Neural progenitor cell (in vitro differentiated cells): Measurements from ENCODE around the gene MMP11. TPM values are rescaled to one million over a fixed set of nuclear protein-coding genes. Genes with fewer than 3 reads are reported as not detected.

Source experiments
- DNase-seq: peaks from one replicate; pipeline ENCODE4 v3.0.0-alpha.2; 2016; ENCODE audit warnings: low spot score
- H2AFZ ChIP-seq: fragments of 200-600 bp; sonication (generic); replicated peaks from 2 replicates; pipeline ENCODE4 v1.6.1; 2016; ENCODE audit warnings: antibody characterized with exemption
- H3F3A ChIP-seq: fragments of 200-600 bp; sonication (generic); 2 replicates; pipeline ENCODE4 v1.6.1; 2016; ENCODE audit warnings: antibody characterized with exemption, low read depth
- H3K27ac ChIP-seq: fragments of 200-600 bp; sonication (generic); 2 replicates; pipeline ENCODE4 v1.5.1; 2016; ENCODE audit warnings: mild to moderate bottlenecking
- H3K27me3 ChIP-seq: fragments of 200-600 bp; sonication (generic); 2 replicates; pipeline ENCODE4 v1.6.1; 2016; ENCODE audit warnings: mild to moderate bottlenecking, moderate library complexity
- H3K36me3 ChIP-seq: fragments of 200-600 bp; sonication (generic); 2 replicates; pipeline ENCODE4 v1.5.1; 2016
- H3K4me1 ChIP-seq: fragments of 200-600 bp; sonication (generic); 2 replicates; pipeline ENCODE4 v1.6.1; 2016; ENCODE audit warnings: mixed run types
- H3K4me2 ChIP-seq: fragments of 200-600 bp; sonication (generic); 2 replicates; pipeline ENCODE4 v1.6.1; 2016
- H3K4me3 ChIP-seq: fragments of 200-600 bp; sonication (generic); 2 replicates; pipeline ENCODE4 v1.5.1; 2016
- H3K79me2 ChIP-seq: fragments of 200-600 bp; sonication (generic); 2 replicates; pipeline ENCODE4 v1.6.1; 2016; ENCODE audit warnings: low read depth
- H3K9ac ChIP-seq: fragments of 200-600 bp; sonication (generic); 2 replicates; pipeline ENCODE4 v1.6.1; 2016
- H3K9me3 ChIP-seq: fragments of 200-600 bp; sonication (generic); 2 replicates; pipeline ENCODE4 v1.5.1; 2016; ENCODE audit warnings: low read depth
- H4K20me1 ChIP-seq: fragments of 200-600 bp; sonication (generic); 2 replicates; pipeline ENCODE4 v1.6.1; 2016; ENCODE audit warnings: low read depth
- H3K27ac Mint-ChIP-seq: 3 replicates; pipeline ENCODE4 v1.8.0; 2021; ENCODE audit warnings: mixed read lengths
- H3K27me3 Mint-ChIP-seq: 2 replicates; pipeline ENCODE4 v1.8.0; 2022; ENCODE audit warnings: low read depth, mild to moderate bottlenecking, inconsistent platforms, moderate library complexity, mixed read lengths; ENCODE audit not compliant: insufficient read depth
- H3K36me3 Mint-ChIP-seq: 3 replicates; pipeline ENCODE4 v1.8.0; 2021; ENCODE audit warnings: mixed read lengths
- H3K4me1 Mint-ChIP-seq: 3 replicates; pipeline ENCODE4 v1.8.0; 2021; ENCODE audit warnings: mixed read lengths
- H3K4me3 Mint-ChIP-seq: 3 replicates; pipeline ENCODE4 v1.8.0; 2021; ENCODE audit warnings: mild to moderate bottlenecking, moderate library complexity, mixed read lengths
- H3K9me3 Mint-ChIP-seq: 3 replicates; pipeline ENCODE4 v1.8.0; 2020; ENCODE audit warnings: mixed read lengths
- EZH2 ChIP-seq: fragments of 200-600 bp; sonication (generic); IDR thresholded peaks from 2 replicates; pipeline ENCODE4 v1.6.1; 2017; ENCODE audit warnings: antibody characterized with exemption, mild to moderate bottlenecking, moderate library complexity
- EZH2phosphoT487 ChIP-seq: fragments of 200-600 bp; sonication (generic); IDR thresholded peaks from 2 replicates; pipeline ENCODE4 v1.6.1; 2017; ENCODE audit warnings: antibody characterized with exemption
- total RNA-seq: library from RNA; depleted of rRNA; stranded (reverse); fragments of >200 nt; gene quantifications from 2 replicates; pipeline ENCODE4 v1.2.3, GENCODE V29; 2015; ENCODE audit warnings: low replicate concordance
- TF ChIP-seq, protein P1 (sequence below): fragments of 200-600 bp; sonication (generic); IDR thresholded peaks from 2 replicates; pipeline ENCODE4 v1.5.1; 2017; ENCODE audit warnings: antibody characterized with exemption, mild to moderate bottlenecking

The MMP11 gene
- total RNA-seq, 1 donor from 2014 or later, result 4.1 TPM

DNA sequence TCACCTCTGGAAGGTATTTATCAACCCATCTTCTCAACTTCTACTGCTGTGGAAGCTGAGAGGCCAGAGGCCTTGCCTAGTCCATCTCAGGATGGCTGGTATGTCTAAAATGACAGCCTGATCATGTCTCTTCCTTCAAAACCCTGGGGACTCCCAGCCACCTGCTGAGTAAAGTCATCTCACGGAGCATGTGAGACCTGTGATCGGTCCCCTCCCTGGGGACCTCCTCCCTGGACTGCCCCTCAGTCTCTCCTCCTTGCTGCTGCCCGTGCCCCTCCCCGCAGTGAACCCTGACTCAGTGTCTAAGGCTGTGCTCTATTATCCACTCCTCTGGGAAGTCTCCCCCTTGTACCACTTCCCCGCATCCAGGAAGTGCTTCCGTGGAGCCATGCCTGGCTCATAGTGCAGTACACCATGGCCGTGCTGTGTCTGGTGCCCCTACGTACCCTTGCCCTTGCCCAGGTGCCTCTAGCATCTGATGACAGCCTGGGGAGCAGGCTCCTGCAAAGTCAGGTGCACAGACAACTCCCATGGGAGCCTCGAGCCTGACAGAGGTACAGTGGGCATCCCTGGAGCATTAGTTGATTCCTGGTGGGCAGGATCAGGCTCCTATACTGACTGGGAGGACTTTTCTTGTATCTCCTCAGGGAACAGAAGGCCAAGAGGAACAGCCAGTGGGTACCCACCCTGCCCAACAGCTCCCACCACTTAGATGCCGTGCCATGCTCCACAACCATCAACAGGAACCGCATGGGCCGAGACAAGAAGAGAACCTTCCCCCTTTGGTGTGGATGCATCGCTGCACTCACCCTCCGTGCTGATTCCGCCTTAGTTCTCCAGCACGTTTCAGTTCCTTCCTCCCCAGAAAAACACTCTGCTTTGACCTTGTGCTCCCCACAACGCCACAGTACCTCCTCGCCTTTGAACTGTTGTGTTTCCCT is 27.9 kb downstream of the MMP11 start:
- TF ChIP-seq EZH2 (no peak), EZH2phosphoT487 (no peak)
- TF ChIP-seq, protein P1, sequence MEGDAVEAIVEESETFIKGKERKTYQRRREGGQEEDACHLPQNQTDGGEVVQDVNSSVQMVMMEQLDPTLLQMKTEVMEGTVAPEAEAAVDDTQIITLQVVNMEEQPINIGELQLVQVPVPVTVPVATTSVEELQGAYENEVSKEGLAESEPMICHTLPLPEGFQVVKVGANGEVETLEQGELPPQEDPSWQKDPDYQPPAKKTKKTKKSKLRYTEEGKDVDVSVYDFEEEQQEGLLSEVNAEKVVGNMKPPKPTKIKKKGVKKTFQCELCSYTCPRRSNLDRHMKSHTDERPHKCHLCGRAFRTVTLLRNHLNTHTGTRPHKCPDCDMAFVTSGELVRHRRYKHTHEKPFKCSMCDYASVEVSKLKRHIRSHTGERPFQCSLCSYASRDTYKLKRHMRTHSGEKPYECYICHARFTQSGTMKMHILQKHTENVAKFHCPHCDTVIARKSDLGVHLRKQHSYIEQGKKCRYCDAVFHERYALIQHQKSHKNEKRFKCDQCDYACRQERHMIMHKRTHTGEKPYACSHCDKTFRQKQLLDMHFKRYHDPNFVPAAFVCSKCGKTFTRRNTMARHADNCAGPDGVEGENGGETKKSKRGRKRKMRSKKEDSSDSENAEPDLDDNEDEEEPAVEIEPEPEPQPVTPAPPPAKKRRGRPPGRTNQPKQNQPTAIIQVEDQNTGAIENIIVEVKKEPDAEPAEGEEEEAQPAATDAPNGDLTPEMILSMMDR, result no peak
- Mint-ChIP-seq H3K4me1 (no peaks in the 10 kb centered on the region), H3K4me3 (no peak overlapping the region), H3K27me3 (peaks cover 2% of the 10 kb centered on the region), H3K9me3 (no peaks in the 10 kb centered on the region), H3K36me3 (peaks cover 50% of the 10 kb centered on the region), H3K27ac (peak overlapping the region; percentile 57)
- H3K9ac ChIP-seq, result no peak overlapping the region
- H3K4me3 ChIP-seq, result no peak overlapping the region
- H2AFZ ChIP-seq, result no peak overlapping the region
- H3K36me3 ChIP-seq, result peaks cover 8% of the 10 kb centered on the region
- no peak overlapping the region for H3K27ac ChIP-seq
- H3K4me1 ChIP-seq, result no peaks in the 10 kb centered on the region
- H3K27me3 ChIP-seq, result no peaks in the 10 kb centered on the region
- no peak for DNase-seq
- no peaks in the 10 kb centered on the region for H3F3A ChIP-seq
- H3K4me2 ChIP-seq, result no peak overlapping the region
- H4K20me1 ChIP-seq, result peaks cover 2% of the 10 kb centered on the region
- peaks cover 5% of the 10 kb centered on the region for H3K79me2 ChIP-seq
- H3K9me3 ChIP-seq, result no peaks in the 10 kb centered on the region

DNA sequence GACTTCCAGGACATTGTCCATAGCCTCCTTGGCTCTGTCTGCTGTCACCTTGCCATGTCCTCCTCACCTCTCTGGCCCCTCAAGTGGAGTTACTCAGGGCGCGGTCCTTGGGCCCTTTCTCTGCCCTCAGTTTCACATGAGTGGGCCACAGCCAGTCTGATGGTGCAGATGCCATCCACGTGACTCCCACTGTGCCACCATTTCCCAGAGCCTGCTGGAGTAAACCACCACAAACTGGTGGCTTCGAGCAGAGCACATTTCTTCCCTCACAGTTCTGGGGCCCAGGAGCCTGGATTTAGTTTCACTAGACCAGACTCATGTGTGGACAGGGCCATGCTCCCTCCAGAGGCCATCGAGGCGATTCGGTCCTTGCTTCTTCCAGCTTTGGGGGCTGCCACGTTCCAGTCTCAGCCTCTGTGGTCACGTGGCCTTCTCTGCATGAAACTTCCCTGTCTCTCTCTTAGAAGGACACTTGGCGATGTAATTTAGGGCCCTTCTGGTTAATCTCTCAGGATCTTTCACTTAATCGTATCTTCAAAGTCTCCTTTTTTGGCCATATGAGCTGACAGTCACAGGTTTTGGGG is 28.7 kb downstream of the MMP11 start:
- Histone ChIP-seq H3K4me1 (no peaks in the 10 kb centered on the region), H3K9ac (no peak overlapping the region), H4K20me1 (peaks cover 2% of the 10 kb centered on the region), H3K36me3 (peaks cover 8% of the 10 kb centered on the region), H3K79me2 (peaks cover 5% of the 10 kb centered on the region), H3K27ac (no peak overlapping the region), H3K27me3 (no peaks in the 10 kb centered on the region), H3K4me2 (no peak overlapping the region), H3K4me3 (no peak overlapping the region), H3F3A (no peaks in the 10 kb centered on the region), H2AFZ (no peak overlapping the region), H3K9me3 (no peaks in the 10 kb centered on the region)
- no peak for TF ChIP-seq EZH2phosphoT487
- TF ChIP-seq, protein P1, result no peak
- TF ChIP-seq EZH2, result no peak
- DNase-seq, result no peak
- Mint-ChIP-seq H3K4me3 (no peak overlapping the region), H3K9me3 (no peaks in the 10 kb centered on the region), H3K4me1 (no peaks in the 10 kb centered on the region), H3K27ac (peak overlapping the region; percentile 42), H3K36me3 (peaks cover 53% of the 10 kb centered on the region), H3K27me3 (peaks cover 2% of the 10 kb centered on the region)

DNA sequence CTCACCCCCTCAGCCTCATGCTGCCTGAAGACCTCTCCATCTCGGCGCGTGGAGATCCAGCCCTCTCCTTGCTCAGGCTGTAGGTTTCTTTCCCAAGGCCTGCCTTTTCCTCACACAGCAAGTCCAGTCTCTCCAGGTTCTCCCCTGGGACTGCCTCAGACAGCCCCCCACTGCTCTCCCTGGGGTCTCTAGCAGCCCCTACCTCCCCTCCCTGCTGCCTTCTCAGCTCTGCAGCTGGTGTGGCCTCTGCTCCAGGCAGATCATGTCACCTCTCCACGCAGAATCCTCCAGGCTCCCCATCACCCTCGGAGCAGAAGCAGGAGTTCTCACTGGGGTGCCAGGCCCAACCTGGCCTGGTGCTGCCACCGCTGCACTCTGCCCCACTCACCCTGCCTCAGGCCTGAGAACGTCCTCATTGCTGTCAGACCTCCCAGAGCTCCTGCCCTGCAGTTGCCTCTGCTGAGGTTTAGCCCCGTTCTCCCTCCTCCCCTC is 29.3 kb downstream of the MMP11 start:
- Histone ChIP-seq H3K79me2 (peaks cover 5% of the 10 kb centered on the region), H3F3A (no peaks in the 10 kb centered on the region), H2AFZ (no peak overlapping the region), H3K27me3 (no peaks in the 10 kb centered on the region), H3K36me3 (peaks cover 8% of the 10 kb centered on the region), H3K27ac (no peak overlapping the region), H3K4me2 (no peak overlapping the region), H3K9me3 (no peaks in the 10 kb centered on the region), H4K20me1 (no peaks in the 10 kb centered on the region), H3K9ac (no peak overlapping the region), H3K4me3 (no peak overlapping the region), H3K4me1 (no peaks in the 10 kb centered on the region)
- DNase-seq, result no peak
- H3K4me1 Mint-ChIP-seq, result no peaks in the 10 kb centered on the region
- H3K4me3 Mint-ChIP-seq, result no peak overlapping the region
- no peaks in the 10 kb centered on the region for H3K9me3 Mint-ChIP-seq
- peaks cover 2% of the 10 kb centered on the region for H3K27me3 Mint-ChIP-seq
- no peak overlapping the region for H3K27ac Mint-ChIP-seq
- H3K36me3 Mint-ChIP-seq, result peaks cover 51% of the 10 kb centered on the region
- TF ChIP-seq, protein P1, result no peak
- TF ChIP-seq EZH2 (no peak), EZH2phosphoT487 (no peak)
